SK-N-SH (cell line): ENCODE measurements around the gene ANKH. TPM values are rescaled to one million over a fixed set of nuclear protein-coding genes. Genes with fewer than 3 reads are reported as not detected.

Source experiments
- CTCF ChIA-PET: fragments of 300-600, 350-600 bp; formaldehyde crosslinking; extraction: SDS; loops from one replicate; lab custom pipeline; 2021; lab: Yijun Ruan, JAX
- POLR2A ChIA-PET: fragments of 350-600 bp; sonication (Branson Sonifier 250); formaldehyde crosslinking; extraction: SDS; loops from one replicate; lab custom pipeline; 2020; ENCODE audit warnings: antibody characterized with exemption, inconsistent platforms; lab: Yijun Ruan, JAX
- DNase-seq: peaks from one replicate; pipeline ENCODE4 v3.0.0; 2012
- H2AFZ ChIP-seq: fragments of 200-600 bp; sonication (generic); 2 replicates; pipeline ENCODE4 v1.8.1; 2016; ENCODE audit warnings: antibody characterized with exemption, mild to moderate bottlenecking, low read depth
- H3F3A ChIP-seq: fragments of 200-600 bp; sonication (generic); replicated peaks from 2 replicates; pipeline ENCODE3; 2016; ENCODE audit warnings: antibody characterized with exemption, mild to moderate bottlenecking; ENCODE audit not compliant: insufficient read depth
- H3K27ac ChIP-seq, 2 experiments: fragments of 200-500 bp in 1 of 2; fragments of 200-600 bp in 1 of 2; sonication (Bioruptor generic) in 1 of 2; sonication (generic), shearing (Covaris generic) in 1 of 2; 2 replicates each; pipeline versions ENCODE4 v1.5.1 to v1.6.1; 2014 to 2016; ENCODE audit warnings: low read depth in 2 of 2, inconsistent platforms in 1 of 2, low read length in 1 of 2, mild to moderate bottlenecking in 1 of 2, mixed read lengths in 1 of 2
- H3K27me3 ChIP-seq: fragments of 200-600 bp; sonication (generic), shearing (Covaris generic); 2 replicates; pipeline ENCODE4 v1.6.1; 2016; ENCODE audit warnings: mixed run types; ENCODE audit not compliant: insufficient read depth
- H3K36me3 ChIP-seq, 2 experiments: fragments of 200-500 bp in 1 of 2; fragments of 200-600 bp in 1 of 2; sonication (Bioruptor generic) in 1 of 2; sonication (generic) in 1 of 2; replicated peaks in 1 of 2; 2 replicates each; pipeline versions ENCODE3 to v1.5.1; 2014 to 2016; ENCODE audit warnings: low read length in 1 of 2, mild to moderate bottlenecking in 1 of 2; ENCODE audit not compliant: insufficient read depth in 2 of 2, control insufficient read depth in 1 of 2
- H3K4me1 ChIP-seq, 2 experiments: fragments of 200-500 bp in 1 of 2; fragments of 200-600 bp in 1 of 2; sonication (Bioruptor generic) in 1 of 2; sonication (generic), shearing (Covaris generic) in 1 of 2; 2 replicates each; pipeline versions ENCODE4 v1.5.1 to v1.6.1; 2014 to 2016; ENCODE audit warnings: low read depth in 1 of 2, low read length in 1 of 2, mixed run types in 1 of 2; ENCODE audit not compliant: insufficient read depth in 2 of 2, control insufficient read depth in 1 of 2
- H3K4me2 ChIP-seq: fragments of 200-600 bp; sonication (generic), shearing (Covaris generic); 2 replicates; pipeline ENCODE4 v1.6.1; 2017; ENCODE audit warnings: mixed run types
- H3K4me3 ChIP-seq, 2 experiments: fragments of 200-500 bp in 1 of 2; fragments of 200-600 bp in 1 of 2; sonication (Bioruptor generic) in 1 of 2; sonication (generic), shearing (Covaris generic) in 1 of 2; 2 replicates each; pipeline versions ENCODE4 v1.5.1 to v1.8.1; 2014 to 2016; ENCODE audit warnings: low read depth in 2 of 2, inconsistent platforms in 1 of 2, low read length in 1 of 2, mild to moderate bottlenecking in 1 of 2, mixed read lengths in 1 of 2, moderate library complexity in 1 of 2
- H3K79me2 ChIP-seq: fragments of 200-600 bp; sonication (generic); 2 replicates; pipeline ENCODE4 v1.8.1; 2017; ENCODE audit warnings: mild to moderate bottlenecking; ENCODE audit not compliant: insufficient read depth
- H3K9ac ChIP-seq: fragments of 200-600 bp; sonication (generic); 2 replicates; pipeline ENCODE4 v1.6.1; 2017; ENCODE audit warnings: mixed run types
- H3K9me2 ChIP-seq: fragments of 200-600 bp; sonication (generic); 2 replicates; pipeline ENCODE4 v1.6.1; 2017; ENCODE audit warnings: mixed run types
- H3K9me3 ChIP-seq: fragments of 200-600 bp; sonication (generic); 2 replicates; pipeline ENCODE4 v1.6.1; 2017; ENCODE audit warnings: mixed run types, mild to moderate bottlenecking, moderate library complexity
- H4K20me1 ChIP-seq: fragments of 200-600 bp; sonication (generic); 2 replicates; pipeline ENCODE4 v1.6.1; 2017; ENCODE audit warnings: mild to moderate bottlenecking, mixed run types; ENCODE audit not compliant: insufficient read depth
- ELF1 ChIP-seq: IDR thresholded peaks from 2 replicates; pipeline ENCODE4 v1.4.0; 2012
- EP300 ChIP-seq, 2 experiments: IDR thresholded peaks; 2 replicates each; pipeline versions ENCODE4 v1.4.0 to v1.6.1; 2012; ENCODE audit warnings: borderline replicate concordance in 1 of 2, low read depth in 1 of 2, low read length in 1 of 2
- EZH2phosphoT487 ChIP-seq: fragments of 200-600 bp; sonication (generic); IDR thresholded peaks from 2 replicates; pipeline ENCODE4 v1.6.1; 2017; ENCODE audit warnings: low read depth, mixed run types, mild to moderate bottlenecking, antibody characterized with exemption, moderate library complexity, borderline replicate concordance
- FOSL2 ChIP-seq: IDR thresholded peaks from 2 replicates; pipeline ENCODE4 v1.4.0; 2012; ENCODE audit warnings: low read depth, mild to moderate bottlenecking, moderate library complexity, borderline replicate concordance
- FOXM1 ChIP-seq: IDR thresholded peaks from 2 replicates; pipeline ENCODE4 v1.4.0; 2012; ENCODE audit warnings: low read depth, mild to moderate bottlenecking
- GABPA ChIP-seq: IDR thresholded peaks from 2 replicates; pipeline ENCODE4 v1.4.0; 2012; ENCODE audit warnings: low read depth, mild to moderate bottlenecking
- JUND ChIP-seq: IDR thresholded peaks from 2 replicates; pipeline ENCODE4 v1.4.0; 2012
- NRF1 ChIP-seq: IDR thresholded peaks from 2 replicates; pipeline ENCODE4 v1.6.1; 2012; ENCODE audit warnings: low read depth, mild to moderate bottlenecking, low read length
- RFX5 ChIP-seq: IDR thresholded peaks from 2 replicates; pipeline ENCODE4 v1.6.1; 2012; ENCODE audit warnings: mild to moderate bottlenecking, improper control_type of control experiment, low read length
- TAF1 ChIP-seq: IDR thresholded peaks from 2 replicates; pipeline ENCODE4 v1.6.1; 2012; ENCODE audit warnings: low read depth, mild to moderate bottlenecking, low read length, moderate library complexity, borderline replicate concordance
- TEAD4 ChIP-seq: IDR thresholded peaks from 2 replicates; pipeline ENCODE4 v1.4.0; 2012; ENCODE audit warnings: mild to moderate bottlenecking, borderline replicate concordance; ENCODE audit not compliant: insufficient read depth
- WGBS: methylation state at CpG from one replicate; pipeline ENCODE4 v1.1.6; 2017; ENCODE audit warnings: low lambda C conversion rate; 5-methylcytosine and 5-hydroxymethylcytosine counted together
- polyA plus RNA-seq, 3 experiments: library from polyadenylated mRNA; depleted of rRNA; stranded (reverse); fragments of >200 nt; gene quantifications; 2 replicates each; pipeline ENCODE4 v1.2.3, GENCODE V29; 2012
- TF ChIP-seq, protein P1 (sequence below): IDR thresholded peaks from 2 replicates; pipeline ENCODE4; 2012
- TF ChIP-seq, protein P2 (sequence below): fragments of 150-350 bp; IDR thresholded peaks from 2 replicates; pipeline ENCODE4 v1.6.1; 2017; ENCODE audit warnings: antibody characterized with exemption, low read length, low read depth, borderline replicate concordance
- TF ChIP-seq, protein P3 (sequence below): IDR thresholded peaks from 2 replicates; pipeline ENCODE4 v1.4.0; 2012; ENCODE audit warnings: low read depth, borderline replicate concordance
- TF ChIP-seq, protein P4 (sequence below): IDR thresholded peaks from 2 replicates; pipeline ENCODE4 v1.4.0; 2012; ENCODE audit warnings: low read depth
- TF ChIP-seq, protein P5 (sequence below): IDR thresholded peaks from 2 replicates; pipeline ENCODE4 v1.4.0; 2012; ENCODE audit warnings: low read depth, borderline replicate concordance
- TF ChIP-seq, protein P6 (sequence below): IDR thresholded peaks from 2 replicates; pipeline ENCODE4 v1.6.1; 2012; ENCODE audit warnings: mild to moderate bottlenecking, low read depth, low read length, moderate library complexity

The ANKH gene
- polyA plus RNA-seq, 1 of the 3 experiments (the other 2 are of a cell fraction), result 22.0 TPM

DNA sequence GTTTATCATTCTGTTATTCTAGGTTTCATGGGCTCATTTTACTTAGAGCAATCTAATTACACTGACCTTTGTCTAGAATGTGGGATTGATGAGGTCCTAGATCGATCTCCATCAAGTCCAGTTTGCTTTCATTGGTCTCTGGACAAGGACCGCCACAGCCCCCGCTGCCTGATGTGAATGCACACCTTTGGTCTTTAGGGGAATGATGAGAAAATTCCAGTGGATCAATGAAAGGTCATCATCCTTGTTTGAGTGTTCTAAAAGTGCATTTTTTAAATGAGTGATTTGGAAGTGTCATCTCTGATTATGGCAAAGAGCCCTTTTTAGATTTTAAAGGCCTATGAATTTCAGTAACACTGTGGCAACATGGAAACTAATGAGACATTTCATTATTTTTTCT, 2.2 kb upstream of the ANKH start:
- TF ChIP-seq JUND (no peak), RFX5 (no peak), NRF1 (no peak), EZH2phosphoT487 (no peak), GABPA (no peak), ELF1 (no peak), TEAD4 (no peak), FOSL2 (no peak), EP300 (IDR thresholded peaks at IDR 0.05; ENCODE audit: borderline replicate concordance in 1 of 2, low read depth in 1 of 2, low read length in 1 of 2) (no peak), TAF1 (no peak), FOXM1 (no peak)
- TF ChIP-seq, protein P1, sequence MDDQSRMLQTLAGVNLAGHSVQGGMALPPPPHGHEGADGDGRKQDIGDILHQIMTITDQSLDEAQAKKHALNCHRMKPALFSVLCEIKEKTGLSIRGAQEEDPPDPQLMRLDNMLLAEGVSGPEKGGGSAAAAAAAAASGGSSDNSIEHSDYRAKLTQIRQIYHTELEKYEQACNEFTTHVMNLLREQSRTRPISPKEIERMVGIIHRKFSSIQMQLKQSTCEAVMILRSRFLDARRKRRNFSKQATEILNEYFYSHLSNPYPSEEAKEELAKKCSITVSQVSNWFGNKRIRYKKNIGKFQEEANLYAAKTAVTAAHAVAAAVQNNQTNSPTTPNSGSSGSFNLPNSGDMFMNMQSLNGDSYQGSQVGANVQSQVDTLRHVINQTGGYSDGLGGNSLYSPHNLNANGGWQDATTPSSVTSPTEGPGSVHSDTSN, result no peak
- TF ChIP-seq, protein P2, sequence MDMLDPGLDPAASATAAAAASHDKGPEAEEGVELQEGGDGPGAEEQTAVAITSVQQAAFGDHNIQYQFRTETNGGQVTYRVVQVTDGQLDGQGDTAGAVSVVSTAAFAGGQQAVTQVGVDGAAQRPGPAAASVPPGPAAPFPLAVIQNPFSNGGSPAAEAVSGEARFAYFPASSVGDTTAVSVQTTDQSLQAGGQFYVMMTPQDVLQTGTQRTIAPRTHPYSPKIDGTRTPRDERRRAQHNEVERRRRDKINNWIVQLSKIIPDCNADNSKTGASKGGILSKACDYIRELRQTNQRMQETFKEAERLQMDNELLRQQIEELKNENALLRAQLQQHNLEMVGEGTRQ, result no peak
- TF ChIP-seq, protein P3, sequence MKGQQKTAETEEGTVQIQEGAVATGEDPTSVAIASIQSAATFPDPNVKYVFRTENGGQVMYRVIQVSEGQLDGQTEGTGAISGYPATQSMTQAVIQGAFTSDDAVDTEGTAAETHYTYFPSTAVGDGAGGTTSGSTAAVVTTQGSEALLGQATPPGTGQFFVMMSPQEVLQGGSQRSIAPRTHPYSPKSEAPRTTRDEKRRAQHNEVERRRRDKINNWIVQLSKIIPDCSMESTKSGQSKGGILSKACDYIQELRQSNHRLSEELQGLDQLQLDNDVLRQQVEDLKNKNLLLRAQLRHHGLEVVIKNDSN, result no peak
- TF ChIP-seq, protein P4, sequence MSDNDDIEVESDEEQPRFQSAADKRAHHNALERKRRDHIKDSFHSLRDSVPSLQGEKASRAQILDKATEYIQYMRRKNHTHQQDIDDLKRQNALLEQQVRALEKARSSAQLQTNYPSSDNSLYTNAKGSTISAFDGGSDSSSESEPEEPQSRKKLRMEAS, result no peak
- TF ChIP-seq, protein P5, sequence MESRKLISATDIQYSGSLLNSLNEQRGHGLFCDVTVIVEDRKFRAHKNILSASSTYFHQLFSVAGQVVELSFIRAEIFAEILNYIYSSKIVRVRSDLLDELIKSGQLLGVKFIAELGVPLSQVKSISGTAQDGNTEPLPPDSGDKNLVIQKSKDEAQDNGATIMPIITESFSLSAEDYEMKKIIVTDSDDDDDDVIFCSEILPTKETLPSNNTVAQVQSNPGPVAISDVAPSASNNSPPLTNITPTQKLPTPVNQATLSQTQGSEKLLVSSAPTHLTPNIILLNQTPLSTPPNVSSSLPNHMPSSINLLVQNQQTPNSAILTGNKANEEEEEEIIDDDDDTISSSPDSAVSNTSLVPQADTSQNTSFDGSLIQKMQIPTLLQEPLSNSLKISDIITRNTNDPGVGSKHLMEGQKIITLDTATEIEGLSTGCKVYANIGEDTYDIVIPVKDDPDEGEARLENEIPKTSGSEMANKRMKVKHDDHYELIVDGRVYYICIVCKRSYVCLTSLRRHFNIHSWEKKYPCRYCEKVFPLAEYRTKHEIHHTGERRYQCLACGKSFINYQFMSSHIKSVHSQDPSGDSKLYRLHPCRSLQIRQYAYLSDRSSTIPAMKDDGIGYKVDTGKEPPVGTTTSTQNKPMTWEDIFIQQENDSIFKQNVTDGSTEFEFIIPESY, result no peak
- TF ChIP-seq, protein P6, sequence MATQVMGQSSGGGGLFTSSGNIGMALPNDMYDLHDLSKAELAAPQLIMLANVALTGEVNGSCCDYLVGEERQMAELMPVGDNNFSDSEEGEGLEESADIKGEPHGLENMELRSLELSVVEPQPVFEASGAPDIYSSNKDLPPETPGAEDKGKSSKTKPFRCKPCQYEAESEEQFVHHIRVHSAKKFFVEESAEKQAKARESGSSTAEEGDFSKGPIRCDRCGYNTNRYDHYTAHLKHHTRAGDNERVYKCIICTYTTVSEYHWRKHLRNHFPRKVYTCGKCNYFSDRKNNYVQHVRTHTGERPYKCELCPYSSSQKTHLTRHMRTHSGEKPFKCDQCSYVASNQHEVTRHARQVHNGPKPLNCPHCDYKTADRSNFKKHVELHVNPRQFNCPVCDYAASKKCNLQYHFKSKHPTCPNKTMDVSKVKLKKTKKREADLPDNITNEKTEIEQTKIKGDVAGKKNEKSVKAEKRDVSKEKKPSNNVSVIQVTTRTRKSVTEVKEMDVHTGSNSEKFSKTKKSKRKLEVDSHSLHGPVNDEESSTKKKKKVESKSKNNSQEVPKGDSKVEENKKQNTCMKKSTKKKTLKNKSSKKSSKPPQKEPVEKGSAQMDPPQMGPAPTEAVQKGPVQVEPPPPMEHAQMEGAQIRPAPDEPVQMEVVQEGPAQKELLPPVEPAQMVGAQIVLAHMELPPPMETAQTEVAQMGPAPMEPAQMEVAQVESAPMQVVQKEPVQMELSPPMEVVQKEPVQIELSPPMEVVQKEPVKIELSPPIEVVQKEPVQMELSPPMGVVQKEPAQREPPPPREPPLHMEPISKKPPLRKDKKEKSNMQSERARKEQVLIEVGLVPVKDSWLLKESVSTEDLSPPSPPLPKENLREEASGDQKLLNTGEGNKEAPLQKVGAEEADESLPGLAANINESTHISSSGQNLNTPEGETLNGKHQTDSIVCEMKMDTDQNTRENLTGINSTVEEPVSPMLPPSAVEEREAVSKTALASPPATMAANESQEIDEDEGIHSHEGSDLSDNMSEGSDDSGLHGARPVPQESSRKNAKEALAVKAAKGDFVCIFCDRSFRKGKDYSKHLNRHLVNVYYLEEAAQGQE, result no peak
- ChIA-PET CTCF (interaction anchor here (1.1 to 2.1 kb wide), 5 partner anchors 19 to 189 kb away, joined by 3 to 8 read pairs (median 3); no protein-coding TSS in a partner anchor), POLR2A (no interaction called here)
- H3K4me3 ChIP-seq, result no peak overlapping the region
- DNase-seq, result no peak
- no peak overlapping the region for H3K4me2 ChIP-seq
- H3K4me1 ChIP-seq, result peaks cover 0 to 13% of the 10 kb centered on the region in 2 experiments; a peak in 2 of 4 replicates
- H3K9me2 ChIP-seq, result no peaks in the 10 kb centered on the region
- H2AFZ ChIP-seq, result no peak overlapping the region
- H3K27me3 ChIP-seq, result no peaks in the 10 kb centered on the region
- H3K9ac ChIP-seq, result no peak overlapping the region
- peaks cover 7% of the 10 kb centered on the region for H3F3A ChIP-seq
- no peak overlapping the region for H3K27ac ChIP-seq
- peaks cover 5% of the 10 kb centered on the region; the same call in 1 of the 2 replicates for H4K20me1 ChIP-seq
- 96% methylated on average over 3 of the region's 3 CpGs for WGBS
- no peaks in the 10 kb centered on the region for H3K36me3 ChIP-seq
- peaks cover 25% of the 10 kb centered on the region for H3K79me2 ChIP-seq
- H3K9me3 ChIP-seq, result no peaks in the 10 kb centered on the region; the same call in 1 of the 2 replicates
